ENCODE results near the gene NFATC1. TPM values are rescaled to one million over a fixed set of nuclear protein-coding genes. Genes with fewer than 3 reads are reported as not detected.

Gene NFATC1
- total and polyA plus RNA-seq, 5 donors from 2014 or later, result 13.1 to 64.7 (median 19.8) TPM

DNA sequence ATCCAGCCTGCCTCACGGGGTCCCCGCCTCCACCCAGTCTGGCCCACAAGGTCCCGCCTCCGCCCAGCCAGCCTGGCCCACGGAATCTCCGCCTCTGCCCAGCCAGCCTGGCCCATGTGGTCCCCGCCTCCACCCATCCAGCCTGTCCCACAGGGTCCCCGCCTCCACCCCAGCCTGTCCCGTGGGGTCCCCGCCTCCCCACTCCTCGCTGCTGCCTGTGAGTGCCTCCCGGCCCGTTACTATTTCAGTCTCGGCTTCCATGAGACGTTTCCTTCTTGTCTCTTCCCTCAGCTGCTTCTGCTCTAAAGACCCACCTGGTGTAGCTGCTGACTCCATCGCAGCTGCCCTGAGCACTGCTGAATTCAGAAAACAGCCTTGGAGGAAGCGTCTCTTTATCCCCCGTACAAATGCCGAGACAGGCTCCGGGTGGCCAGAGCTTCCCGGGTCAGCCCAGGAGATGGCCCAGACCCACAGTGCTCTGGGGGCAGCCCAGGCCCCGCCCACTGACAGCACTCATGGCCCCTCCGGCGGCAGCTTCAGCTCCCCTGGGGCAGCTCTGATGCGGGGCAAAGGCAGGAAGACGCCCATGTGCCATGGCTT is 69.8 kb downstream of the NFATC1 start:
- H3K27me3 Mint-ChIP-seq, result no peaks in the 10 kb centered on the region
- ATAC-seq (ENCODE audit: low read depth in 2 of 2) (peak in 1 of 2 donors; percentile 14), DNase-seq (no peak)
- peaks cover 0 to 3% (median 0%) of the 10 kb centered on the region in 7 donors for H3K9me3 Mint-ChIP-seq
- no peaks in the 10 kb centered on the region for H3K9me3 ChIP-seq (ENCODE audit: control insufficient read depth in 2 of 2, low read length in 2 of 2)
- peaks cover 0 to 5% (median 0%) of the 10 kb centered on the region in 4 donors for H3K4me1 Mint-ChIP-seq
- peak overlapping the region in 1 of 3 donors; percentile 46 for H3K27ac Mint-ChIP-seq
- H3K27ac ChIP-seq (ENCODE audit: insufficient read depth, low read length, poor library complexity, severe bottlenecking), result no peak overlapping the region
- H3K36me3 Mint-ChIP-seq, result peaks cover 14% of the 10 kb centered on the region
- H3K36me3 ChIP-seq (ENCODE audit: control insufficient read depth, insufficient read depth, low read length), result peaks cover 45% of the 10 kb centered on the region
- no peaks in the 10 kb centered on the region for H3K4me1 ChIP-seq (ENCODE audit: control insufficient read depth, insufficient read depth, low read length, poor library complexity, severe bottlenecking)
- H3K4me3 ChIP-seq (ENCODE audit: low read depth, low read length), result no peak overlapping the region
- H3K27me3 ChIP-seq (ENCODE audit: control insufficient read depth, insufficient read depth, low read length), result no peaks in the 10 kb centered on the region
- no peak overlapping the region for H3K4me3 Mint-ChIP-seq

DNA sequence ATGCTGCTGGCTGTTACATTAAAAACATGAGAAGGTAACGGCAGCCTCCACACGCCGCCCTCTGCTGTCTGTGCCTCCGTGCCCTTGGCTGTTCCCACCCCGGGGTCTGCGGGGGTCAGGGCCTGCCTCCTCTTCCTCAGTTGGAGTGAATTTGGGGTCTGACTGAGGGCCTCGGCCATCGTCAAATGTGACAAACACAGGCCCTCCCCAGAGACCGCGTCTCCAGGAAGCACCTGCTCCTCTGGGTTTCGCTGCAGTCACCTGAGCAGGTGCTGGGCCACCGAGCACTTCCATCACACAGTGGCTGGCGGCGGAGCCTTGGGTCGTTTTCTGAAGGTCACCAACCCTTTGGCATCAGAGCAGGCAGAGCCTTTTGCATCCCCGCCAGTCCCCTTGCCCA is 70.9 kb downstream of the NFATC1 start:
- Histone ChIP-seq H3K4me3 (ENCODE audit: low read depth, low read length) (no peak overlapping the region), H3K4me1 (ENCODE audit: control insufficient read depth, insufficient read depth, low read length, poor library complexity, severe bottlenecking) (no peaks in the 10 kb centered on the region), H3K27ac (ENCODE audit: insufficient read depth, low read length, poor library complexity, severe bottlenecking) (no peak overlapping the region), H3K9me3 (ENCODE audit: control insufficient read depth in 2 of 2, low read length in 2 of 2) (no peaks in the 10 kb centered on the region), H3K36me3 (ENCODE audit: control insufficient read depth, insufficient read depth, low read length) (peaks cover 47% of the 10 kb centered on the region), H3K27me3 (ENCODE audit: control insufficient read depth, insufficient read depth, low read length) (no peaks in the 10 kb centered on the region)
- Mint-ChIP-seq H3K4me1 (peaks cover 0 to 5% (median 0%) of the 10 kb centered on the region in 4 donors), H3K4me3 (peak overlapping the region in 1 of 4 donors; percentile 68), H3K27me3 (no peaks in the 10 kb centered on the region), H3K9me3 (peaks cover 0 to 3% (median 0%) of the 10 kb centered on the region in 7 donors), H3K27ac (peak overlapping the region in 1 of 3 donors; percentile 17), H3K36me3 (peaks cover 14% of the 10 kb centered on the region)
- ATAC-seq (ENCODE audit: low read depth in 2 of 2), result no peak
- no peak for DNase-seq

DNA sequence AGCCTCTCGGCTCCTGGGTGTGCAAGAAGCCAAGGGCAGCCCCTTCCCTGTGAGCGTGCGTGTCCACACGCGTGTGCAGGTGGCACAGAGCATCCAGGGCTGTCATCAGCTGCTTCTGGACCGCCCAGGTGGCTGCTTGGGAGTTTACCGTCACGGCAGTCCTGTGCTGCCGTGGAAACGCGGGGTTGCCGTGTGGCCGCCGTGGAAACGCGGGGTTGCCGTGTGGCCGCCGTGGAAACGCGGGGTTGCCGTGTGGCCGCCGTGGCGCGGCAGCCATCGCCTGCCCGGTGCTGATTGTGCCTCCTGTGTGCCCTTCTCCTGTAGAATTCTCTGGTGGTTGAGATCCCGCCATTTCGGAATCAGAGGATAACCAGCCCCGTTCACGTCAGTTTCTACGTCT is 71.4 kb downstream of the NFATC1 start:
- Histone ChIP-seq H3K9me3 (ENCODE audit: control insufficient read depth in 2 of 2, low read length in 2 of 2) (no peaks in the 10 kb centered on the region), H3K4me3 (ENCODE audit: low read depth, low read length) (no peak overlapping the region), H3K27ac (ENCODE audit: insufficient read depth, low read length, poor library complexity, severe bottlenecking) (no peak overlapping the region), H3K36me3 (ENCODE audit: control insufficient read depth, insufficient read depth, low read length) (peaks cover 44% of the 10 kb centered on the region), H3K27me3 (ENCODE audit: control insufficient read depth, insufficient read depth, low read length) (no peaks in the 10 kb centered on the region), H3K4me1 (ENCODE audit: control insufficient read depth, insufficient read depth, low read length, poor library complexity, severe bottlenecking) (no peaks in the 10 kb centered on the region)
- peaks cover 9% of the 10 kb centered on the region for H3K36me3 Mint-ChIP-seq
- peaks cover 0 to 5% (median 0%) of the 10 kb centered on the region in 4 donors for H3K4me1 Mint-ChIP-seq
- H3K27me3 Mint-ChIP-seq, result no peaks in the 10 kb centered on the region
- ATAC-seq (ENCODE audit: low read depth in 2 of 2) (no peak), DNase-seq (no peak)
- no peak overlapping the region for H3K4me3 Mint-ChIP-seq
- H3K9me3 Mint-ChIP-seq, result peaks cover 0 to under 1% (median 0%) of the 10 kb centered on the region in 7 donors
- peak overlapping the region in 1 of 3 donors; percentile 17 for H3K27ac Mint-ChIP-seq

- no peak for ATAC-seq (ENCODE audit: low read depth in 2 of 2)
- H3K4me1 Mint-ChIP-seq, result peaks cover 0 to 5% (median 0%) of the 10 kb centered on the region in 4 donors
- H3K36me3 Mint-ChIP-seq, result peaks cover 9% of the 10 kb centered on the region
Measured at GRCh38 chr18:79468119-79468789, 72.5 kb downstream of the NFATC1 start.

DNA sequence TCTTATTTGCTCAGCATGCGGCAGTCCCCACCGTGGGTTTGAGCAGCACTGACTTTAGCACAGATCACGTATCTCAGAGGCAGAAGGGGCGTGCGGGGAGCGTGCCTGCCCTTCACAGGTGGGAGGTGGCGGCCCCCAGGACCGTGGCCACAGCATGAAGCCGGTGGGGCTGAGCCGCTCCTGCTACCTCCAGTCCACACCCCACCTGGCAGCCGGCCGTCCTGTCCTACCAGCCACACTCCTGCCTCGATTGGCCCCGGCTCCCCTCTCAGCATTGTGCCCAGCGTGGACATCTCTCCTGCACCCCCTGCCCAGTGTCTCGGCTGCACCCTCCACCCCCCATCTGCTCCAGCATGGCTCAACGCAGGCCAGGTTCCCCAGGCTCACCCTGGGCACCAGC is 73.6 kb downstream of the NFATC1 start:
- H3K9me3 Mint-ChIP-seq, result peaks cover 0 to 2% (median 0%) of the 10 kb centered on the region in 7 donors
- peaks cover 0 to 5% (median 0%) of the 10 kb centered on the region in 4 donors for H3K4me1 Mint-ChIP-seq
- no peaks in the 10 kb centered on the region for H3K27me3 ChIP-seq (ENCODE audit: control insufficient read depth, insufficient read depth, low read length)
- H3K36me3 ChIP-seq (ENCODE audit: control insufficient read depth, insufficient read depth, low read length), result peaks cover 34% of the 10 kb centered on the region
- H3K4me3 ChIP-seq (ENCODE audit: low read depth, low read length), result no peak overlapping the region
- H3K27ac Mint-ChIP-seq, result no peak overlapping the region
- H3K27me3 Mint-ChIP-seq, result no peaks in the 10 kb centered on the region
- no peak overlapping the region for H3K4me3 Mint-ChIP-seq
- peaks cover 9% of the 10 kb centered on the region for H3K36me3 Mint-ChIP-seq
- ATAC-seq (ENCODE audit: low read depth in 2 of 2), result no peak
- H3K9me3 ChIP-seq (ENCODE audit: control insufficient read depth in 2 of 2, low read length in 2 of 2), result no peaks in the 10 kb centered on the region
- no peaks in the 10 kb centered on the region for H3K4me1 ChIP-seq (ENCODE audit: control insufficient read depth, insufficient read depth, low read length, poor library complexity, severe bottlenecking)
- DNase-seq, result no peak
- H3K27ac ChIP-seq (ENCODE audit: insufficient read depth, low read length, poor library complexity, severe bottlenecking), result no peak overlapping the region

More at GRCh38 chr18:79468119-79468789, 72.5 kb downstream of the NFATC1 start:
- no peaks in the 10 kb centered on the region for H3K4me1 ChIP-seq (ENCODE audit: control insufficient read depth, insufficient read depth, low read length, poor library complexity, severe bottlenecking)
- DNase-seq, result no peak
- H3K27me3 ChIP-seq (ENCODE audit: control insufficient read depth, insufficient read depth, low read length), result no peaks in the 10 kb centered on the region
- Mint-ChIP-seq H3K27ac (peak overlapping the region in 2 of 3 donors; percentile 46 to 76), H3K9me3 (peaks cover 0 to 2% (median 0%) of the 10 kb centered on the region in 7 donors), H3K4me3 (no peak overlapping the region), H3K27me3 (no peaks in the 10 kb centered on the region)
- peaks cover 40% of the 10 kb centered on the region for H3K36me3 ChIP-seq (ENCODE audit: control insufficient read depth, insufficient read depth, low read length)
- H3K9me3 ChIP-seq (ENCODE audit: control insufficient read depth in 2 of 2, low read length in 2 of 2), result no peaks in the 10 kb centered on the region
- H3K4me3 ChIP-seq (ENCODE audit: low read depth, low read length), result no peak overlapping the region
- no peak overlapping the region for H3K27ac ChIP-seq (ENCODE audit: insufficient read depth, low read length, poor library complexity, severe bottlenecking)

DNA sequence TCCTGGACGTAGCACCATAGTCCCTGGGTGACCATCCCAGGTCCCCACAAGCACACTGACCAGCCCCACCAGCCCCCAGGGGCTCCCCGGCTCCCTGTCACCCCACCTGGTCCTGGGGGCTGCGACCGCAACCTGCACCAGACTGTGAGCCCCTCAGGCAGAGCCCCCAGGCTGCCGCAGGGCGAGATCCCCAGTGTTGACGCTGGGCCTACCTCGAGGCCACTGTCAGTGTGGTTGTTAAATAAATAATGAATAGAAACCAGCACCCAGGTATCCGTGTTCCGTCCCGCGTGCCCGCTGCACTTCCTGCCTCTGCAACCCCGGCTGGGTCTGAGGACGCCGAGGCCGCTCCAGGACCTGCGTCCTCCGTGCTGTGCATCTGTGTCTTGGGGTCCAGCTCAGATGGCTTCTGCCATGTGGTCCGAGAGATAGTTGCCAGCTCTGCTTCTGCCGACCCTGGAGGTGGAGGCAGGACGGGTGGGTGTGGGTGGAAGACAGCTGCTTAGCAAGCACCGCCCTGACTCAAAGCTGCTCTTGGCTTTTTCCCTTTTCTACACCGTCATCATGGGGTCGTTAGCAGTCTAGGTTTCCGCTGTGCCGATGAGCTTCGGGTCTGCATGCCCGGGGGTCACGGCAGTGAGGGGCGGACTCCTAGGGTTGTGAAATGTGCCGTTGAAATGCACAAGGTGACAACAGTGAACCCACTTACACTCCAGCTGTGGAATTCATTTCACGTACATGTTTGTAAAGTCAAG is 74.2 kb downstream of the NFATC1 start:
- no peaks in the 10 kb centered on the region for H3K9me3 ChIP-seq (ENCODE audit: control insufficient read depth in 2 of 2, low read length in 2 of 2)
- H3K36me3 Mint-ChIP-seq, result peaks cover 7% of the 10 kb centered on the region
- peaks cover 0 to 5% (median 0%) of the 10 kb centered on the region in 4 donors for H3K4me1 Mint-ChIP-seq
- peak overlapping the region in 1 of 3 donors; percentile 91 for H3K27ac Mint-ChIP-seq
- H3K36me3 ChIP-seq (ENCODE audit: control insufficient read depth, insufficient read depth, low read length), result peaks cover 34% of the 10 kb centered on the region
- no peaks in the 10 kb centered on the region for H3K4me1 ChIP-seq (ENCODE audit: control insufficient read depth, insufficient read depth, low read length, poor library complexity, severe bottlenecking)
- no peak overlapping the region for H3K4me3 ChIP-seq (ENCODE audit: low read depth, low read length)
- H3K27me3 Mint-ChIP-seq, result no peaks in the 10 kb centered on the region
- DNase-seq (no peak), ATAC-seq (ENCODE audit: low read depth in 2 of 2) (no peak)
- no peak overlapping the region for H3K4me3 Mint-ChIP-seq
- H3K9me3 Mint-ChIP-seq, result peaks cover 0 to 2% (median 0%) of the 10 kb centered on the region in 7 donors
- H3K27me3 ChIP-seq (ENCODE audit: control insufficient read depth, insufficient read depth, low read length), result no peaks in the 10 kb centered on the region
- H3K27ac ChIP-seq (ENCODE audit: insufficient read depth, low read length, poor library complexity, severe bottlenecking), result no peak overlapping the region

- Mint-ChIP-seq H3K9me3 (peaks cover 0 to 2% (median 0%) of the 10 kb centered on the region in 7 donors), H3K4me1 (peaks cover 0 to 3% (median 0%) of the 10 kb centered on the region in 4 donors), H3K27me3 (no peaks in the 10 kb centered on the region), H3K27ac (no peak overlapping the region), H3K36me3 (peaks cover 4% of the 10 kb centered on the region), H3K4me3 (no peak overlapping the region)
- DNase-seq, result no peak
- Histone ChIP-seq H3K36me3 (ENCODE audit: control insufficient read depth, insufficient read depth, low read length) (peaks cover 32% of the 10 kb centered on the region), H3K27ac (ENCODE audit: insufficient read depth, low read length, poor library complexity, severe bottlenecking) (no peak overlapping the region), H3K27me3 (ENCODE audit: control insufficient read depth, insufficient read depth, low read length) (no peaks in the 10 kb centered on the region), H3K4me1 (ENCODE audit: control insufficient read depth, insufficient read depth, low read length, poor library complexity, severe bottlenecking) (no peaks in the 10 kb centered on the region), H3K4me3 (ENCODE audit: low read depth, low read length) (no peak overlapping the region), H3K9me3 (ENCODE audit: control insufficient read depth in 2 of 2, low read length in 2 of 2) (peaks cover 0 to 2% of the 10 kb centered on the region in 2 experiments)
- ATAC-seq (ENCODE audit: low read depth in 2 of 2), result peak in 1 of 2 donors; percentile 12
Measured at GRCh38 chr18:79470547-79470946, 74.8 kb downstream of the NFATC1 start.
